GM19468 (cell line): ENCODE measurements around the gene SH3PXD2A.

Source experiments
- ATAC-seq: cut with Tn5 transposase; IDR thresholded peaks from one replicate; pipeline ENCODE4 v1.9.1; 2021; ENCODE audit warnings: mild to moderate bottlenecking, moderate library complexity, moderate number of reproducible peaks; ENCODE audit not compliant: unreplicated experiment; ENCODE audit errors: extremely low read depth

Gene SH3PXD2A

GRCh38 chr10:103581499-103581898 lies 273.9 kb downstream of the SH3PXD2A start:
- ATAC-seq: no peak

- ATAC-seq: no peak
These were observed 274.9 kb downstream of the SH3PXD2A start for GRCh38 chr10:103580430-103580829.

- no peak for ATAC-seq
These were observed 275.4 kb downstream of the SH3PXD2A start for GRCh38 chr10:103580011-103580410.

GRCh38 chr10:103578782-103579382 lies 276.5 kb downstream of the SH3PXD2A start:
- ATAC-seq: no peak

- no peak for ATAC-seq
These were observed 278.5 kb downstream of the SH3PXD2A start for GRCh38 chr10:103576862-103577261.

GRCh38 chr10:103576076-103576471 lies 279.3 kb downstream of the SH3PXD2A start:
- ATAC-seq: no peak

GRCh38 chr10:103575416-103576075 lies 279.8 kb downstream of the SH3PXD2A start:
- ATAC-seq: no peak

- no peak for ATAC-seq
These were observed 281.0 kb downstream of the SH3PXD2A start for GRCh38 chr10:103574097-103575061.

- ATAC-seq: no peak
These were observed 282.2 kb downstream of the SH3PXD2A start for GRCh38 chr10:103573205-103573487.

- ATAC-seq: no peak
These were observed 282.8 kb downstream of the SH3PXD2A start for GRCh38 chr10:103572347-103573204.

GRCh38 chr10:103571656-103571975 lies 283.8 kb downstream of the SH3PXD2A start:
- ATAC-seq: no peak

- ATAC-seq: no peak
These were observed 284.3 kb downstream of the SH3PXD2A start for GRCh38 chr10:103570844-103571655.

GRCh38 chr10:103569896-103570295 lies 285.5 kb downstream of the SH3PXD2A start:
- ATAC-seq: no peak

- ATAC-seq: no peak
These were observed 286.9 kb downstream of the SH3PXD2A start for GRCh38 chr10:103568505-103568904.

GRCh38 chr10:103566536-103566935 lies 288.8 kb downstream of the SH3PXD2A start:
- ATAC-seq: no peak

- ATAC-seq: no peak
These were observed 290.4 kb downstream of the SH3PXD2A start for GRCh38 chr10:103564776-103565520.

GRCh38 chr10:103564116-103564501 lies 291.3 kb downstream of the SH3PXD2A start:
- ATAC-seq: no peak

- ATAC-seq: no peak
These were observed 291.9 kb downstream of the SH3PXD2A start for GRCh38 chr10:103563231-103564115.
